GDM1 (cell line): Measurements from ENCODE around the gene TNFRSF4.
A peak's percentile ranks its signal among the peaks of the same experiment; 100 is the strongest.
"Not testable (repeated sequence)": the region's sequence is repeated elsewhere in the genome, so short reads cannot be mapped to it uniquely, and the experiment has no call there.

ENCODE experiments used
- DNase-seq: peaks from one replicate; lab custom pipeline; 2025; lab: John Stamatoyannopoulos, UW

TNFRSF4 gene

GRCh38 chr1:1202831-1203560 lies 11.0 kb downstream of the TNFRSF4 start:
- no peak for DNase-seq

- DNase-seq, result peak; percentile 36
These were observed 12.8 kb downstream of the TNFRSF4 start for GRCh38 chr1:1200876-1201810.

GRCh38 chr1:1199961-1200875 lies 13.7 kb downstream of the TNFRSF4 start:
- DNase-seq, result no peak

- DNase-seq, result no peak
These were observed 14.6 kb downstream of the TNFRSF4 start for GRCh38 chr1:1199141-1199960.

- no peak for DNase-seq
These were observed 15.4 kb downstream of the TNFRSF4 start for GRCh38 chr1:1198423-1199140.

GRCh38 chr1:1197551-1198422 lies 16.2 kb downstream of the TNFRSF4 start:
- no peak for DNase-seq

- no peak for DNase-seq
These were observed 16.8 kb downstream of the TNFRSF4 start for GRCh38 chr1:1197188-1197500.

- DNase-seq, result no peak
These were observed 17.3 kb downstream of the TNFRSF4 start for GRCh38 chr1:1196431-1197187.

- not testable (repeated sequence) for DNase-seq
These were observed 18.2 kb downstream of the TNFRSF4 start for GRCh38 chr1:1195726-1196125.

GRCh38 chr1:1194723-1195122 lies 19.2 kb downstream of the TNFRSF4 start:
- no peak for DNase-seq

GRCh38 chr1:1191734-1192133 lies 22.2 kb downstream of the TNFRSF4 start:
- no peak for DNase-seq

GRCh38 chr1:1189111-1189510 lies 24.8 kb downstream of the TNFRSF4 start:
- DNase-seq, result no peak

- no peak for DNase-seq
These were observed 26.0 kb downstream of the TNFRSF4 start for GRCh38 chr1:1187938-1188337.

GRCh38 chr1:1185101-1185765 lies 28.7 kb downstream of the TNFRSF4 start:
- no peak for DNase-seq

GRCh38 chr1:1183833-1184775 lies 29.8 kb downstream of the TNFRSF4 start:
- DNase-seq, result no peak

- no peak for DNase-seq
These were observed 30.7 kb downstream of the TNFRSF4 start for GRCh38 chr1:1183221-1183747.
